ENCODE data around the gene C1orf232. TPM values are rescaled to one million over a fixed set of nuclear protein-coding genes. Genes with fewer than 3 reads are reported as not detected.
A peak's percentile ranks its signal among the peaks of the same experiment; 100 is the strongest.

The C1orf232 gene
- total RNA-seq, 1 donor from 2014 or later: not detected

DNA sequence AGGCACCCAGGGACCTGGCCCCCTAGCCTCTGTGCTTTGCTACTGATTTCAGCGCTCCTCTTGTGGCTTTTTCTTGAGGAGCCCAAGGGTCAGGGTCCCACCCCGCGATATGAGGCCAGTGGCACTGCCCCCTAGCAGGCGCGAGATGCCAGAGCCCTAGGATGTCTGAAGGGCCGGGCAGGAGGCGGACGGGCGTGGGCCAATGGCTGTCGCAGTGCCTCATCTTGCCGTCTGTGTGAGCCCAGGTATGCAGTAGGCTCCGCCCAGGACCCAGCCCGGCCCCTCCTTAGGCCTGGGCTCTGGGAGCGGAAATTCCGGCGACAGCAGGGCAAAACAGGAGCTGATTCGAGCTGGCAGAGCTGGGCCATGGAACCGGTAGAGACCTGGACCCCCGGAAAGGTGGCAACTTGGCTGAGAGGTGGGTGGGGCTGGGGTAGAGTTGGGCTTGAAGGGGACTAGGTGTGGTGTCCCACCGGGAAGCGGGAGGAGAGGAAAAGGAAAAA is 8.5 kb upstream of the C1orf232 start, which contains the start of gene CNKSR1:
TSS of gene CNKSR1 (plus strand) at position 310 of the 503 bp plus-strand sequence. CDS start at position 367, 57 bp downstream.
- ATAC-seq: peak; percentile 98
- Histone ChIP-seq H3K36me3 (no peaks in the 10 kb centered on the region), H3K27me3 (no peaks in the 10 kb centered on the region), H3K4me1 (no peaks in the 10 kb centered on the region), H3K4me3 (peak within 1 kb of the TSS; percentile 44), H3K9me3 (no peaks in the 10 kb centered on the region), H3K27ac (peak within 1 kb of the TSS; percentile 69)
- TF ChIP-seq, protein P1, sequence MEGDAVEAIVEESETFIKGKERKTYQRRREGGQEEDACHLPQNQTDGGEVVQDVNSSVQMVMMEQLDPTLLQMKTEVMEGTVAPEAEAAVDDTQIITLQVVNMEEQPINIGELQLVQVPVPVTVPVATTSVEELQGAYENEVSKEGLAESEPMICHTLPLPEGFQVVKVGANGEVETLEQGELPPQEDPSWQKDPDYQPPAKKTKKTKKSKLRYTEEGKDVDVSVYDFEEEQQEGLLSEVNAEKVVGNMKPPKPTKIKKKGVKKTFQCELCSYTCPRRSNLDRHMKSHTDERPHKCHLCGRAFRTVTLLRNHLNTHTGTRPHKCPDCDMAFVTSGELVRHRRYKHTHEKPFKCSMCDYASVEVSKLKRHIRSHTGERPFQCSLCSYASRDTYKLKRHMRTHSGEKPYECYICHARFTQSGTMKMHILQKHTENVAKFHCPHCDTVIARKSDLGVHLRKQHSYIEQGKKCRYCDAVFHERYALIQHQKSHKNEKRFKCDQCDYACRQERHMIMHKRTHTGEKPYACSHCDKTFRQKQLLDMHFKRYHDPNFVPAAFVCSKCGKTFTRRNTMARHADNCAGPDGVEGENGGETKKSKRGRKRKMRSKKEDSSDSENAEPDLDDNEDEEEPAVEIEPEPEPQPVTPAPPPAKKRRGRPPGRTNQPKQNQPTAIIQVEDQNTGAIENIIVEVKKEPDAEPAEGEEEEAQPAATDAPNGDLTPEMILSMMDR (IDR thresholded peaks at IDR 0.05): peak; percentile 21
- peak; percentile 92 for DNase-seq
- intact Hi-C loops (cut with DNase I): no loop called here

DNA sequence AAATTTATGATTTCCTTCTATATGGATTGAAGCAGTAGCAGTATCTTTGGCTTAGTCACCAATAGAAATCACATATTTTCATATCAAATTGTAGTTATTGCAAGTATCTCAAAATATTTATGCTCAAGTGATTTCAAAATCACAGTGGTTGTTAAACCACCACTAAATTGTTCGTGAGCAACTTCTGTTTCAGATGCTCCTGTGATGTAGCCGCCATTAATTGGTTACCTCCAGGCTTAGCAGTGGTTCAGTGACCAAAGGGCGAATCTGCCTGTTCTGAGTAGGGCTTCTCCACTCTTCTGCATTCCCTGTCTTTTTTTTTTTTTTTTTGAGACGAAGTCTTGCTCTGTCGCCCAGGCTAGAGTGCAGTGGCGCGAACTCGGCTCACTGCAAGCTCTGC is 6.6 kb upstream of the C1orf232 start:
- H3K9me3 ChIP-seq: no peaks in the 10 kb centered on the region
- no peak for ATAC-seq

DNA sequence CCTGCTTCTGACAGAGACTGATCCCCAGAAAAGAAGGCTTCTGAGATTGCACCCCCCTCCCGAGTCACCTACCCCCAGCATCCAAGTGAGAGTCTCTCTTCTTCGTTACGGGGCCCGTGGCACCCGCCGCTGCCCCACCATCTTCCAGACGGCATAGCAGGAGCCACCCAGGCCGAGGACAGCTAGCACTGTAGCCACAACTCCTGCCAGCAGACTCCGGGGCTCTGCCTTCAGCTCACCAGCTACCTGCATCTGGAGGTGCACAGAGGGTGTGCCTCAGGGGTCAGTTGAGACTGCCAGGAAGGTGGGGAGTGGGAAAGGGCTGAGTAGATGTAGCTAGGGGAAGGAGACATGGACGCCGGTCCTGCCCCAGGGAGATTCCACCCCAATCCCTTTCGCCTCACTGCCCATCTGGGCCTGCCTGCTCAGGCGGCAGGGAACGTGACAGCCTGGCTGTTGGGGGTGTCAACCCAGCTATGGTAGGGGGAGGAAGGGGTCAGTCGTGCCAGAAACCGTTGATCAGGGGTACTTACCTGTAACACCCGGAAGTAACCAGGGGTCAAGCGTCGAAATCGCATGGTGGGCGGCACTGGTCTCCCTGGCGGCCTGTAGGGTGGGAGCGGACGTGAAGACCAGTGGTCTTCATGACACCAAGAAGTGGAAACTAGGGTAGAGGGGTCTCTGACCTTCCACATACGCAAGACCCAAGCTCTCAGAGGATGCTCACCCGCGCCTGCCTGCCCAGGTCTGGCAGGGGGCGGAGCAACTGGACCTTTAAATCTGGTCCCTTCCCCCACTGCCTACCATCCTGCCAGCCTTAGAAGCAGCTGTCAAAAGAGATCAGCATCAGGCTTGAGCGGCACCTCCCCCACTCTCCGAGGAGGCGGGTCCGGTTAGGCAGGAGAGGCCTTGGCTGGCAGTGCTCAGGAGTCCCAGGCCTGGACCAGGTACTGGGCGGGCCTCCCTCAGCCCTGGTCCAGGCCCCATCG is 2.6 kb upstream of the C1orf232 start, which contains the start of gene ZNF593OS:
TSS of gene ZNF593OS (minus strand) at position 749 of the 989 bp plus-strand sequence. CDS start at position 578, 171 bp downstream.
- no peak for ATAC-seq
- Histone ChIP-seq H3K4me3 (peak within 1 kb of the TSS; percentile 91), H3K27ac (no peak within 1 kb of the TSS), H3K4me1 (peaks cover 8% of the 10 kb centered on the region), H3K27me3 (no peaks in the 10 kb centered on the region), H3K36me3 (no peaks in the 10 kb centered on the region), H3K9me3 (no peaks in the 10 kb centered on the region)
- intact Hi-C loops (cut with DNase I): no loop called here
- no peak for DNase-seq
- TF ChIP-seq, protein P1 (IDR thresholded peaks at IDR 0.05): no peak

More for the DNA sequence above, 6.6 kb upstream of the C1orf232 start:
- no peaks in the 10 kb centered on the region for H3K36me3 ChIP-seq
- no peak overlapping the region for H3K27ac ChIP-seq
- no peak for DNase-seq
- no peak overlapping the region for H3K4me3 ChIP-seq
- TF ChIP-seq, protein P1 (IDR thresholded peaks at IDR 0.05): no peak
- no peaks in the 10 kb centered on the region for H3K27me3 ChIP-seq
- peaks cover 8% of the 10 kb centered on the region for H3K4me1 ChIP-seq
- intact Hi-C loops (cut with DNase I): no loop called here

DNA sequence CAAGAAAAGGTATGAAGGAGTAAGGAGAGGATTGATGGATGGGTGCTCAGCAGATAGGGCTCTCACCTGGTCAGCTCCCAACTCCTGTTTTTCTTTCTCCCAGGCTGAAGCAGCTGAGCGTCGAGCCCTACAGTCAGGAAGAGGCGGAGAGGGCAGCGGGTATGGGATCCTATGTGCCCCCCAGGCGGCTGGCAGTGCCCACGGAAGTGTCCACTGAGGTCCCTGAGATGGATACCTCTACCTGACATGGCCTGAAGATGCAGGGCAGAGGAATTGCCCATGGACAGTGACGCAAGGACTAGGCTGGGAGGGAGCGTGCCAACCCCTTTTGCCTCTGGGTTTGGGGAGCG is 1.7 kb upstream of the C1orf232 start:
- Histone ChIP-seq H3K4me1 (peaks cover 8% of the 10 kb centered on the region), H3K27ac (peak overlapping the region; percentile 86), H3K9me3 (no peaks in the 10 kb centered on the region), H3K36me3 (no peaks in the 10 kb centered on the region), H3K4me3 (peak overlapping the region; percentile 91), H3K27me3 (no peaks in the 10 kb centered on the region)
- TF ChIP-seq, protein P1 (IDR thresholded peaks at IDR 0.05): no peak
- ATAC-seq (no peak), DNase-seq (no peak)
- intact Hi-C loops (cut with DNase I): no loop called here

DNA sequence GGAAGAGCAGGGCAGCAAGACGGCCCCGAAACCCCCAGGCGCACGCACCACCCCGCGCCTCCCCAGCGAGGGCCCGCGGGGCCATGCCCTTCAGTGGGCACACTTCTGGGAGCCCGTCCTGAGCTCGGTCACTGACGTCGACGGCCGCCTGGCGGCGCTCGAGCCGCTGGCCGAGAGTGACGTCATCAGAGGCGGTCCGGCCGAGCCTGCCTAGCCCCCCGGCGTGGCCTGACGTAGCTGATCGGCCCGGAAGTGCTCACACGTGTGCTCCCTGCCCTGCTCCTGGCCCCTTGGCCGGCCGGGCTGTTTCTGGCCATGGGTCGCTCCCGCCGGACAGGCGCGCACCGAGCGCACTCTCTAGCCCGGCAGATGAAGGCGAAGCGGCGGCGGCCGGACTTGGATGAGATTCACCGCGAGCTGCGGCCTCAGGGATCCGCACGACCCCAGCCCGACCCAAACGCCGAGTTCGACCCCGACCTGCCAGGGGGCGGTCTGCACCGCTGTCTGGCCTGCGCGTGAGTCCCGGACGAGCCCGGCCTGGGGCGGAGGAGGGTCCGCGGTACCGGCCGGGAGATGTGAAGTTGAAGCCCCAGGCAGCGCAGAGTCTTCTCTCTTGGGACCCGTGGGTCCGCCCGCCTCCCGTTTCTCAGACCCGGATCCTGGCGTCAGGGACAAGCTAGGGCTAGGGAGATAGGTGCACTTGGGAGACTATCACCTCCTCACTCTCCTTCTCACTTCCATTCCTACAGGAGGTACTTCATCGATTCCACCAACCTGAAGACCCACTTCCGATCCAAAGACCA is 1.1 kb upstream of the C1orf232 start, which contains the start of gene ZNF593:
TSS of gene ZNF593 (plus strand) at position 240 of the 803 bp plus-strand sequence. CDS start at position 316, 76 bp downstream.
- intact Hi-C loops (cut with DNase I): no loop called here
- H3K27me3 ChIP-seq: no peaks in the 10 kb centered on the region
- peak within 1 kb of the TSS; percentile 91 for H3K4me3 ChIP-seq
- H3K27ac ChIP-seq: peak within 1 kb of the TSS; percentile 86
- H3K9me3 ChIP-seq: no peaks in the 10 kb centered on the region
- ATAC-seq (peak; percentile 97), DNase-seq (peak; percentile 97)
- TF ChIP-seq, protein P1 (IDR thresholded peaks at IDR 0.05): peak; percentile 84
- H3K4me1 ChIP-seq: peaks cover 8% of the 10 kb centered on the region
- H3K36me3 ChIP-seq: no peaks in the 10 kb centered on the region
